PC-9 (cell line): ENCODE data around the gene OR5K2. TPM values are rescaled to one million over a fixed set of nuclear protein-coding genes. Genes with fewer than 3 reads are reported as not detected.

Experiments
- Bru-seq: library from RNA; stranded (reverse); fragments of 400-500 nt; gene quantifications from one replicate; lab custom pipeline; 2021; lab: Mats Ljungman, UMichigan
- BruChase-seq, 2 experiments: library from RNA; stranded (reverse); fragments of 400-500 nt; gene quantifications; one replicate each; lab custom pipeline; 2021; lab: Mats Ljungman, UMichigan
- BruUV-seq: library from RNA; stranded (reverse); fragments of 400-500 nt; replicated peaks from 2 replicates; lab custom pipeline; 2021; lab: Mats Ljungman, UMichigan
- CTCF ChIA-PET: fragments of 300-600 bp; sonication (Branson Sonifier 250); formaldehyde crosslinking; loops from one replicate; lab custom pipeline; 2022; ENCODE audit warnings: antibody characterized with exemption; lab: Charles Lee
- POLR2A ChIA-PET: fragments of 300-600 bp; sonication (Branson Sonifier 250); formaldehyde crosslinking; loops from one replicate; lab custom pipeline; 2022; ENCODE audit warnings: antibody characterized with exemption; ENCODE audit not compliant: unreplicated experiment; lab: Charles Lee
- DNase-seq, 2 experiments: peaks; one replicate each; pipeline versions ENCODE4 v3.0.0 to v3.0.0-alpha.2; 2015 to 2022; ENCODE audit warnings: mixed read lengths in 1 of 2
- H2AFZ ChIP-seq: fragments of 200-600 bp; sonication (generic); 2 replicates; pipeline ENCODE4 v1.8.1; 2017; ENCODE audit warnings: antibody characterized with exemption
- H3F3A ChIP-seq: fragments of 200-600 bp; sonication (generic); 2 replicates; pipeline ENCODE4 v1.8.1; 2017; ENCODE audit warnings: antibody characterized with exemption, mild to moderate bottlenecking, low read depth; ENCODE audit not compliant: insufficient read depth
- H3K27ac ChIP-seq: fragments of 200-600 bp; sonication (generic); 2 replicates; pipeline ENCODE4 v1.6.1; 2016; ENCODE audit warnings: mixed run types
- H3K27me3 ChIP-seq: fragments of 200-600 bp; sonication (generic); 2 replicates; pipeline ENCODE4 v1.6.1; 2016; ENCODE audit warnings: low read depth, mixed run types; ENCODE audit not compliant: insufficient read depth
- H3K36me3 ChIP-seq: fragments of 200-600 bp; sonication (generic); 2 replicates; pipeline ENCODE4 v1.6.1; 2016; ENCODE audit warnings: low read depth, mixed run types
- H3K4me1 ChIP-seq: fragments of 200-600 bp; sonication (generic); replicated peaks from 2 replicates; pipeline ENCODE4 v1.6.1; 2016; ENCODE audit warnings: mixed run types; ENCODE audit not compliant: insufficient read depth
- H3K4me2 ChIP-seq: fragments of 200-600 bp; sonication (generic); 2 replicates; pipeline ENCODE4 v1.6.1; 2017; ENCODE audit warnings: mixed run types
- H3K4me3 ChIP-seq: fragments of 200-600 bp; sonication (generic); 2 replicates; pipeline ENCODE4 v1.6.1; 2016; ENCODE audit warnings: mixed run types
- H3K79me2 ChIP-seq: fragments of 200-600 bp; sonication (generic); 2 replicates; pipeline ENCODE4 v1.6.1; 2017; ENCODE audit warnings: low read depth, mixed run types
- H3K9me2 ChIP-seq: fragments of 200-600 bp; sonication (generic); 2 replicates; pipeline ENCODE4 v1.8.1; 2017; ENCODE audit warnings: mild to moderate bottlenecking; ENCODE audit not compliant: insufficient read depth
- H3K9me3 ChIP-seq: fragments of 200-600 bp; sonication (generic); 2 replicates; pipeline ENCODE4 v1.8.1; 2016; ENCODE audit warnings: low read depth; ENCODE audit not compliant: insufficient read depth
- H4K20me1 ChIP-seq: fragments of 200-600 bp; sonication (generic); 2 replicates; pipeline ENCODE4 v1.8.1; 2017; ENCODE audit not compliant: insufficient read depth
- EZH2 ChIP-seq: fragments of 200-600 bp; sonication (generic); IDR thresholded peaks from 2 replicates; pipeline ENCODE4 v1.8.0; 2017; ENCODE audit warnings: antibody characterized with exemption, low read depth
- intact Hi-C: fragments of 100-400 bp; cut with micrococcal nuclease; formaldehyde crosslinking; loops from one replicate; pipeline ENCODE4 v1.10.0; 2022; ENCODE audit not compliant: unreplicated experiment
- long read RNA-seq: library from polyadenylated mRNA; stranded (forward); transcript quantifications from one replicate; pipeline ENCODE4 v2.0.0, GENCODE V29; 2022
- total RNA-seq: library from RNA; stranded (reverse); gene quantifications from 2 replicates; pipeline ENCODE4 v1.2.3, GENCODE V29; 2021
- TF ChIP-seq, protein P1 (sequence below): fragments of 200-600 bp; sonication (generic); conservative IDR thresholded peaks from 2 replicates; pipeline ENCODE4 v1.6.1; 2017; ENCODE audit warnings: mixed run types, antibody characterized with exemption, mild to moderate bottlenecking, moderate library complexity

Gene OR5K2
- total RNA-seq (not detected in 2 replicates), Bru-seq, nascent RNA (not detected), BruChase-seq, experiment 1, labeled RNA remaining after a 2-hour chase (not detected), BruChase-seq, experiment 2, labeled RNA remaining after a 6-hour chase (not detected)
- long read RNA-seq = 0 reads

GRCh38 chr3:98497381-98497780 is at the start of gene OR5K2:
Gene OR5K2 (plus strand): TSS chr3:98497681. CDS start chr3:98497681, 0 bp downstream.
- POLR2A ChIA-PET = no interaction called here
- no peak within 1 kb of the TSS for H3K4me2 ChIP-seq
- BruUV-seq = no TSS peak
- no peak within 1 kb of the TSS for H2AFZ ChIP-seq
- peaks cover 13% of the 10 kb centered on the region; the same call in 1 of the 2 replicates for H3K4me1 ChIP-seq
- H3K9me2 ChIP-seq = peaks cover 3% of the 10 kb centered on the region; the same call in 1 of the 2 replicates
- H3K36me3 ChIP-seq = no peaks in the 10 kb centered on the region
- H3K9me3 ChIP-seq = no peaks in the 10 kb centered on the region
- no peaks in the 10 kb centered on the region for H3K27me3 ChIP-seq
- H3K79me2 ChIP-seq = no peaks in the 10 kb centered on the region
- TF ChIP-seq, protein P1, sequence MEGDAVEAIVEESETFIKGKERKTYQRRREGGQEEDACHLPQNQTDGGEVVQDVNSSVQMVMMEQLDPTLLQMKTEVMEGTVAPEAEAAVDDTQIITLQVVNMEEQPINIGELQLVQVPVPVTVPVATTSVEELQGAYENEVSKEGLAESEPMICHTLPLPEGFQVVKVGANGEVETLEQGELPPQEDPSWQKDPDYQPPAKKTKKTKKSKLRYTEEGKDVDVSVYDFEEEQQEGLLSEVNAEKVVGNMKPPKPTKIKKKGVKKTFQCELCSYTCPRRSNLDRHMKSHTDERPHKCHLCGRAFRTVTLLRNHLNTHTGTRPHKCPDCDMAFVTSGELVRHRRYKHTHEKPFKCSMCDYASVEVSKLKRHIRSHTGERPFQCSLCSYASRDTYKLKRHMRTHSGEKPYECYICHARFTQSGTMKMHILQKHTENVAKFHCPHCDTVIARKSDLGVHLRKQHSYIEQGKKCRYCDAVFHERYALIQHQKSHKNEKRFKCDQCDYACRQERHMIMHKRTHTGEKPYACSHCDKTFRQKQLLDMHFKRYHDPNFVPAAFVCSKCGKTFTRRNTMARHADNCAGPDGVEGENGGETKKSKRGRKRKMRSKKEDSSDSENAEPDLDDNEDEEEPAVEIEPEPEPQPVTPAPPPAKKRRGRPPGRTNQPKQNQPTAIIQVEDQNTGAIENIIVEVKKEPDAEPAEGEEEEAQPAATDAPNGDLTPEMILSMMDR = no peak
- TF ChIP-seq EZH2 = no peak
- intact Hi-C loops = no loop called here
- CTCF ChIA-PET = interaction anchor here (0.5 kb wide), 1 partner anchor 25 kb away, joined by 4 read pairs; the partner anchor contains the start of gene CLDND1
- no peak for DNase-seq
- no peak within 1 kb of the TSS for H3K27ac ChIP-seq
- no peaks in the 10 kb centered on the region for H4K20me1 ChIP-seq
- no peak within 1 kb of the TSS for H3K4me3 ChIP-seq
- peaks cover 6% of the 10 kb centered on the region; the same call in 1 of the 2 replicates for H3F3A ChIP-seq

DNA sequence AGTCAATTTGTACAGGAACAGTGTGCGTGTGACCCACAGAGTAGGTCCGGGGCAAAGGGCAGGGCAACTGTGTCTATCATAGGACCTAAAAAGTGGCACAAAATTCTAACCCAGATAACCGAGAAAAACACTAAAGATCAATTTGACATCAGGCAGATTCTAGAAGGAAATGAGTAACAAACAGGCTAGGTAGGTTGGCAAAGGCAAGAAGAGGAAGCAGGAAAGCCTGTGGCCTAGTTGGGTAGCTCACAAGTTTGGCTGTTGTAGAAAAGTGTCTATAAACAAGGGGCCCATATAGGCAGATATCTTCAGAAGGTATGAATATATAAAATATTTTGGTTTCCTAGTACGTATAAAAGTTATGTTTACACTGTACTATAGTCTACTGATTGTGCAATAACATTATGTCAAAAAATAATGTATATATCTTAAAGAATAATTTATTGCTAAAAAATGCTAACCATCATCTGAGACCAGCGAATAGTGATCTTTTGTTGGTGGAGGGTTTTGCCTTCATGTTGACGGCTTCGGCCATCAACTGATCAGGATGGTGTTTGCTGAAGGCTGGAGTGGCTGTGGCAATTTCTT is 47.8 kb upstream of the OR5K2 start:
- Histone ChIP-seq H3K27ac (no peak overlapping the region), H3K4me2 (no peak overlapping the region), H3K36me3 (no peaks in the 10 kb centered on the region), H3F3A (0 out of 2 replicates have a peak, but pooled peaks cover 6% of the 10 kb centered on the region), H2AFZ (no peak overlapping the region), H3K79me2 (no peaks in the 10 kb centered on the region), H4K20me1 (no peaks in the 10 kb centered on the region), H3K9me3 (0 out of 2 replicates have a peak, but pooled peaks cover 5% of the 10 kb centered on the region), H3K27me3 (no peaks in the 10 kb centered on the region), H3K4me3 (no peak overlapping the region), H3K9me2 (0 out of 2 replicates have a peak, but pooled peaks cover 4% of the 10 kb centered on the region), H3K4me1 (no peaks in the 10 kb centered on the region)
- BruUV-seq = no TSS peak
- ChIA-PET CTCF (no interaction called here), POLR2A (no interaction called here)
- TF ChIP-seq, protein P1 = no peak
- TF ChIP-seq EZH2 = no peak
- intact Hi-C loops = no loop called here
- no peak for DNase-seq

DNA sequence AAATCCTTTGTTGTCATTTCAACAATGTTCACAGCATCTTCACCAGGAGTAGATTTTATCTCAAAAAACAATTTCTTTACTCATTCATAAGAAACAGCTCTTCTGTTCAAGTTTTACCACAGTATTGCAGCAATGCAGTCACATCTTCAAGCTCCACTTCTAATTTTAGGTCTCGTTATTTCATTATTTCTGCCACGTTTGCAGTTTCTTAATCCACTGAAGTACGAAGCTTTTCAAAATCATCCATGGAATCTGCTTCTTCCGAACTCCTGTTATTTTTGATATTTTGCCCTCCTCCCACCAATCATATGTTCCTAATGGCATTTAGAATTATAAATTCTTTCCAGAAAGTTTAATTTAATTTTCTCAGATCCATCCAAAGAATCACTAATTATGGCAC is 47.1 kb upstream of the OR5K2 start:
- H3K79me2 ChIP-seq = no peaks in the 10 kb centered on the region
- 0 out of 2 replicates have a peak, but pooled peaks cover 5% of the 10 kb centered on the region for H3K9me3 ChIP-seq
- no TSS peak for BruUV-seq
- H3F3A ChIP-seq = 0 out of 2 replicates have a peak, but pooled peaks cover 6% of the 10 kb centered on the region
- 0 out of 2 replicates have a peak, but pooled peaks cover 4% of the 10 kb centered on the region for H3K9me2 ChIP-seq
- no peaks in the 10 kb centered on the region for H3K27me3 ChIP-seq
- no peak overlapping the region for H2AFZ ChIP-seq
- DNase-seq = no peak
- TF ChIP-seq, protein P1 = no peak
- TF ChIP-seq EZH2 = no peak
- no peaks in the 10 kb centered on the region for H3K4me1 ChIP-seq
- ChIA-PET POLR2A (no interaction called here), CTCF (no interaction called here)
- H4K20me1 ChIP-seq = no peaks in the 10 kb centered on the region
- H3K27ac ChIP-seq = no peak overlapping the region
- H3K4me3 ChIP-seq = no peak overlapping the region
- no peaks in the 10 kb centered on the region for H3K36me3 ChIP-seq
- intact Hi-C loops = no loop called here
- H3K4me2 ChIP-seq = no peak overlapping the region
